GM18498 (cell line): ENCODE results near the gene EGF.
"Not testable (repeated sequence)": the region's sequence is repeated elsewhere in the genome, so short reads cannot be mapped to it uniquely, and the experiment has no call there.

Source experiments
- ATAC-seq: cut with Tn5 transposase; IDR thresholded peaks from one replicate; pipeline ENCODE4 v1.9.1; 2021; ENCODE audit warnings: mild to moderate bottlenecking, moderate library complexity; ENCODE audit not compliant: unreplicated experiment

Gene EGF

DNA sequence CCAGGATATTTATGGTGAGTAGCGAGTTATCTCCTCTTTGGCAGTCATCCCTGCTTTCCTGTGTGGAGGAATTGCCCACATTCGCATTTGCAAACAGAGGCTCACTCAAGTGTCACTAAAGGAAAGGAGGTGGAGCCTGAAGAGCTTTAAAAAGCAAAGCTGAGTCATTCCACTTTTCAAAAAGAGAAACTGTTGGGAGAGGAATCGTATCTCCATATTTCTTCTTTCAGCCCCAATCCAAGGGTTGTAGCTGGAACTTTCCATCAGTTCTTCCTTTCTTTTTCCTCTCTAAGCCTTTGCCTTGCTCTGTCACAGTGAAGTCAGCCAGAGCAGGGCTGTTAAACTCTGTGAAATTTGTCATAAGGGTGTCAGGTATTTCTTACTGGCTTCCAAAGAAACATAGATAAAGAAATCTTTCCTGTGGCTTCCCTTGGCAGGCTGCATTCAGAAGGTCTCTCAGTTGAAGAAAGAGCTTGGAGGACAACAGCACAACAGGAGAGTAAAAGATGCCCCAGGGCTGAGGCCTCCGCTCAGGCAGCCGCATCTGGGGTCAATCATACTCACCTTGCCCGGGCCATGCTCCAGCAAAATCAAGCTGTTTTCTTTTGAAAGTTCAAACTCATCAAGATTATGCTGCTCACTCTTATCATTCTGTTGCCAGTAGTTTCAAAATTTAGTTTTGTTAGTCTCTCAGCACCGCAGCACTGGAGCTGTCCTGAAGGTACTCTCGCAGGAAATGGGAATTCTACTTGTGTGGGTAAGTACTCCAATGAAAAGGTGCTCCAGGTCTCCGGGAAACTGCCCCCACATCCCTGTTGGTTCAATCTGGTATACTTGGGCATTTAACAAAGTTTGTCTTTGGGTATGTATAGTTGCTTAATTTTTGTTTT is at the start of gene EGF:
TSS of gene EGF (plus strand) at position 178 of the 890 bp plus-strand sequence. CDS start at position 631, 453 bp downstream.
- ATAC-seq, result no peak

GRCh38 chr4:109864134-109864533 is 48.5 kb upstream of the EGF start:
- no peak for ATAC-seq

- ATAC-seq, result no peak
Observed at GRCh38 chr4:109870061-109870460, 42.6 kb upstream of the EGF start.

GRCh38 chr4:109872065-109872464 is 40.6 kb upstream of the EGF start:
- no peak for ATAC-seq

GRCh38 chr4:109872950-109873656 is 39.6 kb upstream of the EGF start:
- ATAC-seq, result no peak

- ATAC-seq, result no peak
Observed at GRCh38 chr4:109873791-109874514, 38.7 kb upstream of the EGF start.

GRCh38 chr4:109875106-109875505 is 37.6 kb upstream of the EGF start:
- ATAC-seq, result no peak

DNA sequence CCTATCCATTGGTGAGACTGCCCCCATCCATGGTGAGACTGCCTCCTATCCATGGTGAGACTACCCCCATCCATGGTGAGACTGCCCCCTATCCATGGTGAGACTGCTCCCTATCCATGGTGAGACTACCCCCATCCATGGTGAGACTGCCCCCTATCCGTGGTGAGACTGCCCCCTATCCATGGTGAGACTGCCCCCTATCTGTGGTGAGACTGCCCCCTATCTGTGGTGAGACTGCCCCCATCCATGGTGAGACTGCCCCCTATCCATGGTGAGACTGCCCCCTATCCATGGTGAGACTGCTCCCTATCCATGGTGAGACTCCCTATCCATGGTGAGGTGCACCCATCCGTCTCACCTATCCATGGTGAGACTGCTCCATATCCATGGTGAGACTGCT is 37.1 kb upstream of the EGF start:
- not testable (repeated sequence) for ATAC-seq

GRCh38 chr4:109876634-109877265 is 35.9 kb upstream of the EGF start:
- ATAC-seq, result no peak

- ATAC-seq, result peak; percentile 85
Observed at GRCh38 chr4:109877400-109877799, 35.3 kb upstream of the EGF start.

- ATAC-seq, result no peak
Observed at GRCh38 chr4:109878355-109878754, 34.3 kb upstream of the EGF start.

GRCh38 chr4:109879081-109879480 is 33.6 kb upstream of the EGF start:
- ATAC-seq, result no peak

DNA sequence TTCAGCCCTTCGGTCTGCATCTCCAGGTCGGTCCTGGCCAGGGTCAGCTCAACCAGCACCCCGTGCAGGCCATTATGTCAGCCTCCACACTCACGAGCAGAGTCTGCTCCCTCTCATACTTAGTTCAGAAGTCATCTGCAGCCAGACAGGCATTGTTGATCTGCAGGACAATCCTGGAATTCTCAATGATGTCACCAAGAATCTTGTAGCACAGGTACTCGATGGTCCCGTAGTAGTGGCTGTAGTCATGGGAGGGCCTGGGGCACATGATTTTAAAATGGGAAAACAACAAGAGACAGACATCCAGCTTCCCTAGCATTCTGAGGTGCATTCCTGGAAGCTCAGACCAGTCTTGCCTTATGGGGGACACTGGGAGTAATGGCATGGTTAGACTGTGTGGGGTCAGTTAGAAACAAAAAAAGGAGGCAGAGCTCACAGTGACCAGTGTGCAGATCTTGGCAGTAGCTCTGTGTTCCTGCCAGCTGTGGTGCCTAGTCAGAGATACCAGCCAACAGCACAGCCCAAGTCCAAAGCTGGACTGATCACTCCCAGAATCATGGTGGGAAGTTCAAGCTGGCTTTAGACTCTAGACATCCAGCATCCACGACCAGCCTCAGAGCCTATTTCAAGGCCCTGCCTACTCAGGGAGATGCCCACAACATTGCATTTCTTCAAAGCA is 32.9 kb upstream of the EGF start:
- ATAC-seq, result no peak

- no peak for ATAC-seq
Observed at GRCh38 chr4:109886303-109886702, 26.4 kb upstream of the EGF start.

GRCh38 chr4:109887071-109887470 is 25.6 kb upstream of the EGF start:
- ATAC-seq, result no peak

DNA sequence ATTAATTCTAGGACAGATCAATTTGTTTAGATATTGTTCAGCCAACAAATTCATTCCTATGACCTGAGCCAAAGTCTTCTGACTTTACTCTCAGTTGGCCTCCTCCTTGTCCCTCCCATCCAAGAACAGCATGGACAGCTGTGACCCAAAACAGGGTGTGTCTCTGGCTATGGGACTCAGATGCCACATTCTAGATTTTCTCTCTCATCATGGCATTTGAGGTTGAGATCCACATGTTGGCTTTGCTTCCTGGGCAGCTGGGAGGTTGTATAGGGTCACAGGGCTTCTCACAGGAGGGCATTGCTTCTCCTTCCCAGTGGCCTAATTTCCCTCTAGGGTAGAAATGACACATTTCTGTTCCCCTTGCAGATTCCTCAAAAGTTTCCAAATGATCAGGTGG is 22.6 kb upstream of the EGF start:
- ATAC-seq, result no peak

DNA sequence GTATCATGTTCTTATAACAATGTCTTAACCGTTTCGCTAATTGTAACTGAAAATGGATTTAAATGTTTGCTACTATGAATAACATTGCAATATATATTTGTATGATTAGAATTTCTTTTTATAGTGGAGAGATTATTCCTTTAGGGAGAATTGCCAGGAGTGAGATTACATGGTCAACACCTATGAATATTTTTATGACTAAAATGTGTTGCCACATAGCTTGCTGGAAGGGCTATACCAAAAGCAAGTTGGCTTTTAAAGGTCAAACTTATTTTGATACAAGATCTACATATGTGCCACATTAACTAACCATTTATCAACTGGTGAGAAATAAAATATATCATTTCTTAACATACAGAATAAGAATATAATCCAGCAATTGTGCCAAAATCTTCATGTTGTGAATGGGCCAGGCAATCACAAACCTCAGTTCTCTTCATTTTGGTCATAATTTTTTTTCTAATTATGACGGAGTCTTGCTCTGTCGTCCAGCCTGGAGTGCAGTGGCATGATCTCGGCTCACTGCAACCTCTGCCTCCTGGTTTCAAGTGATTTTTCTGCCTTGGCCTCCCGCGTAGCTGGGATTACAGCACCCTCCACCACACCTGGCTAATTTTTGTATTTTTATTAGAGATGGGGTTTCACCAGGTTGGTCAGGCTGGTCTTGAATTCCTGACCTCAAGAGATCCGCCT is 10.0 kb upstream of the EGF start:
- ATAC-seq, result no peak

- ATAC-seq, result no peak
Observed at GRCh38 chr4:109908731-109909130, 4.0 kb upstream of the EGF start.

DNA sequence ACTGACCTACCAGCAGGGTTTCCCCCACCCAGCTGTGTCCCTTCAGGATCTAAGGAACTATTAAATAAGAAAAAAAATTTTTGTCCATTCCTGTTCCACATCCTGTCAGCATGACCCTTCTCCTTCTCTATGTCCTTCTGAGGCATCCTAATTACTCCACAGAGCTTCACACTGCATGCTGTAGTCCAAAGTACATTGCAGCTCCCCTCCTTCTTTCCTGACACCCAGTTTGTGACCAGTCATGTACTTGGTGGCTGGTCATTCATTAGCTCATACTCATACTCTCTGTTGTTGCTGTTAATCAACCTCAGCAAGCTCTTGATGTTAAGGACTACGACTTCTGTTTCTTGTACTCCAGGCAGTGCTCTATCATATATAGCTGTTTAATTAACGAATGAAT is 2.4 kb upstream of the EGF start:
- no peak for ATAC-seq
